Stimulated activated CD4-positive, alpha-beta T cell treated with anti-CD3 and anti-CD28 coated beads, Interleukin-15, amount 100 ng/mL, for 1 hour (primary cell): ENCODE measurements around the gene SOX18.
"Not testable (repeated sequence)": the region's sequence is repeated elsewhere in the genome, so short reads cannot be mapped to it uniquely, and the experiment has no call there.

Source experiments
- DNase-seq, 2 donors: peaks; one replicate each; pipeline ENCODE4 v3.0.0-alpha.2; 2020; ENCODE audit warnings: low read depth in 1 of 2, low spot score in 1 of 2

The SOX18 gene

GRCh38 chr20:64024141-64024990, 25.1 kb downstream of the SOX18 start:
- no peak for DNase-seq

DNA sequence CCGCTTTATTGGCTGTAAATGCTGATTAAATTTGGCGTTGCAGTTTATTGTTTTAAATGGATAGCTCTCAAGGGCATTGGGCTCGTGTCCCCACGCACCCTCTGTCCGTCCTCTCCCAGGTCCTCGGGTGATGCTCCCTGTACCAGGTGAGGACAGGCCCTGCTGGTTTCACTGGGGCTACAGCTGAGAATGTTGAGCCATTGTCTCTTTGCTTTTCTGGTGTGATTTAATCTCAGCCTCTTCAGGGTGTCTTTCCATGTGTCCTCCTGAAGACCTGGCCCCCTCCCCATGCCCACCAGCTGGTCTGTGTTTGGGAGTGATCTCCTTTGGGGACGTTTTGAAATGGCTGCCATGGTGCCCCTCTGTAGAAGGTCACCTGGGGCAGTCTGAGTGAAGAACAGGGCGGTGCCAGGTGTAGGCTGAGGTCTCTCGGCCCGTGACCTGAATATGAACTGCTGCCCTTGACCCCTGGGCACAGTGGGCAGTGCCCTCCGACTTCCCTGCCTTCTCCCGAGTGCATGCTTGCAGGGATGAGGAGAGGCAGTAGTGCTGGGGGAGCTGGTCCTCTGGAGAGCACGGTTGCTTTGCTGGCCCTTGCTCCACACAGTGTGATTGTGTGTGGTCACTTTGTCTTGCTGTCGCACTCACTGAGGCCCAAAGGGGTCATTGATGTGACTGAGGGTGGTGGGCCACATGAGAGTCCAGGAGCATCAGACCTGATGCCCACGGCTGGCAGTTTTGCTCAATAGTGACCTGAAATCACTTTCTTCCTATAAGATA, 25.9 kb downstream of the SOX18 start:
- no peak for DNase-seq

DNA sequence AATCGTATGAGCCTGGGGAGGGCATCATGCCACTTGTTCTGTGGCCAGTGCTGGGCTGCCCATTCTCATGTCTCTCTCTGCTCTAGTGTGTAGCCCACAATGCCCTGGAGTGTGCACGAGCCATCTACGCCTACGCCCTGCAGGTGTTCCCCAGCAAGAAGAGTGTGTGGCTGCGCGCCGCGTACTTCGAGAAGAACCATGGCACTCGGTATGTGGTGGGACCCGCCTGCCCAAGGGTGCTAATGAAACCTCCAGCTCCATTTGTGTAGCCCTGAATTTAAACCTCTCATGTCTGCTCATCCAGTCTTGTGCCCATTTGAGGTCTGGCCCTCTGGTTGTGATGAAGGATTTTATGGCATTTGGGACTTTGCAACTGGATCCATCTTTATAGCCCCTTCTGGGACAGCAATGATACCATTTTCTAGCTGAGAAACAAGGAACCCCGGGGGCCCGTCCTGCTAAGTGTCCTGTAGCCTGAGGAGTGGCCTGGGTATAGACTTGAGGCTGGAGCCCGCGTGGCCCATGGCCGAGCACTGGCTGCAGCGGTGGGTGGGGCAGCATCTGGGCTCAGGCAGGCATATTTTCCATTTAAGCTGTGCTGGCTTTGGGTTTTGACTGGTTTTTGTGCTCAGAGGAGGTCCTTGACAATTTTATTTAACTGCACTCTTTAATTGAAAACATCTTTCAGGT, 26.6 kb downstream of the SOX18 start:
- no peak for DNase-seq

DNA sequence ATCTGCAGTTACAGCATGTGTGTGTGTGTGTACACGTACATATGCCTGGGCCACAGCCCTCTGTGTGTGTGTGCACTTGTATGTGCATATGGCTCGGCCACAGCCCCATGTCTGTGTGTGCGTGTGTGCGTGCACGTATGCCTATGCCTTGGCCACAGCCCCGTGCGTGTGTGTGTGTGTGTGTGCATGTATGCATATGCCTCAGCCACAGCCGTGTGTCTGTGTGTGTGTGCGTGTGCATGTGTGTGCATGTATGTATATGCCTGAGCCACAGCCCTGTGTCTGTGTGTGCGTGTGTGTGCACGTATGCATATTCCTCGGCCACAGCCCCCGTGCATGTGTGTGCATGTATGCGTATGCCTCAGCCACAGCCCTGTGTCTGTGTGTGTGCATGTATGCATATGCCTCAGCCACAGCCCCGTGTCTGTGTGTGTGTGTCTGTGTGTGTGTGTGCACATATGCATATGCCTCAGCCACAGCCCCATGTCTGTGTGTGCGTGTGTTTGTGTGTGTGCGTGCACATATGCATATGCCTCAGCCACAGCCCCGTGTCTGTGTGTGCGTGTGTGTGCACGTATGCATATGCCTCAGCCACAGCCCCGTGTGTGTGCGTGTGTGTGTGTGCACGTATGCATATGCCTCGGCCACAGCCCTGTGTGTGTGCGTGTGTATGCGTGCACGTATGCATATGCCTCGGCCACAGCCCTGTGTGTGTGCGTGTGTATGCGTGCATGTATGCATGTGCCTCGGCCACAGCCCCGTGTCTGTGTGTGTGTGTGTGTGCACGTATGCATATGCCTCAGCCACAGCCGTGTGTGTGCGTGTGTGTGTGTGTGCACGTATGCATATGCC, 28.1 kb downstream of the SOX18 start:
- DNase-seq = no peak

- no peak for DNase-seq
Observed at GRCh38 chr20:64015635-64016034, 33.8 kb downstream of the SOX18 start.

- DNase-seq = not testable (repeated sequence)
Observed at GRCh38 chr20:64012385-64013154, 36.9 kb downstream of the SOX18 start.

DNA sequence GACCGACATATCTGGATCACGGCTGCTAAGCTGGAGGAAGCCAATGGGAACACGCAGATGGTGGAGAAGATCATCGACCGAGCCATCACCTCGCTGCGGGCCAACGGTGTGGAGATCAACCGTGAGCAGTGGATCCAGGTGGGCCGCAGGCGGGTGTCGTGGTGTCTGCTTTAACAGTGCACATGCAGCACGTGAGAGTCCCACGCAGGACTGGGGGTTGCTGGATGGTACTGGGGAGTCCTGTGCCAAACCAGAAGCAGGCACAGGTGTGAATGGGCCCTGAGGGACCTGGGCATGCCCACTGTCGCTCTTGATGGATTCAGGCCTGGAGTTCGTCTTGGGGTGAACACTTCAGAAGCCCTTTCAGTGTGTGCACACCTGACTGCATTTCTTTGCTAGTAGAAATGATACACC, 38.1 kb downstream of the SOX18 start:
- DNase-seq = no peak

GRCh38 chr20:64010711-64011237, 38.7 kb downstream of the SOX18 start:
- no peak for DNase-seq

DNA sequence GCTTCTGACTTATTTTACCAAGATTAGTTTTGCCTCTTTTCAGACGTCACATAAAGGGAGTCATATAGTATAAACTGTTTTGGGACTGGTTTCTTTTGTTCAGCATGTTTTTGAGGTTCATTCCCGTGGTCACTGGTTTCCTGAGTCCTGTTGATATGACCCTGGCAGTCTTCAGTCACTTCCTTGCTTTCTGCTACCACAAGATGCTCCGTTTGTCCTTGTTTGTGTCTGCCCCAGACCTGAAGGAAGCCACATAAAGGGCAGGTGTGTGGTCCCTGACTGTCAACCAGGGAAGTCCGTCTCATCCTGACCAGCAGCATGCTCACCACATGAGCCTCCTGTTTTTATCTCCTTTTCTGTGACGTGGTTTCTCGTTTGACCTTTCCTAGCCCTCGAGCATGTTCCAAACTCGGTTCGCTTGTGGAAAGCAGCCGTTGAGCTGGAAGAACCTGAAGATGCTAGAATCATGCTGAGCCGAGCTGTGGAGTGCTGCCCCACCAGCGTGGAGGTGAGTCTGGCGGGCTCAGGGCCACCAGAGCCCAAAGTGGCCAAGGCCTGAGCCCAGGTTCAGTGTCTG, 39.5 kb downstream of the SOX18 start:
- no peak for DNase-seq

- DNase-seq = no peak
Observed at GRCh38 chr20:64006902-64007301, 42.5 kb downstream of the SOX18 start.

GRCh38 chr20:64006490-64006889, 42.9 kb downstream of the SOX18 start:
- DNase-seq = no peak

- no peak for DNase-seq
Observed at GRCh38 chr20:64005394-64005793, 44.0 kb downstream of the SOX18 start.

DNA sequence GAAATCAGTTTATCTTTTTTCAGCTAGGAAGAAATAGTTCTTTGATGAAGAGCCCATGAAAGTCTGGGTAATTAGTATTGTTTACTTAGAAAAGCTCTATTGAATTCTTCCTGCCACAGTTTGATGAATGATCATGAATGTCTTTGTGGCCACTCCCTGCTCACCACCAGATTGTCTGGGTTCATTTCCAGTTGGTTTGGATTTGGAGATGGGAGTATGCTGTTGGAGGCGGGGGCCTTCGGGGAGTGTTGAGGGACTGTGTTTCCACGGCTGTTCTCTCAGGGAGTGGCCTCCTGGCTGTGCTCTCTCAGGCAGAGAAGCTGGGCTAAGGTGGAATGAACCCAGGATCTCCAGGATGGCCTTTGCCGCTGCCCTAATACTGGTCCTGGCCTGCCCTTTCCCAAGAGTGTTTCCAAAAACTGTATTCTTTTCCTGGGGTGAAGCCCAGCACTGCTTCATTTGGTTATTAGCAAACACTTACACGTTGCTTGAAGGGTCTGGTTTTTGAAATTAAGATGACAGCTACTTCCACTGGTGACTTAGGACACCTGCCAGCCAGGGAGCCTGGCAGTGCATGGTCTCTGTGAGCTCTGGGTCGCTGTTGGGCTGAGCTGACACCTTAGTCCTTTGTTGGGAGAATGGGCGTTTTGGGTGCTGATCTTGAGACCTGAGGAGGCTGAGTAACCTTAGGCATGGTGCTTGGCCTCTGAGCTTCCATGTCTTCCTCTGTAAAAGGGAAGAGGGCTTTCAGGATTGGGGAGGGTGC, 45.3 kb downstream of the SOX18 start:
- no peak for DNase-seq

GRCh38 chr20:64001607-64002011, 47.8 kb downstream of the SOX18 start:
- no peak for DNase-seq

GRCh38 chr20:64000906-64001305, 48.5 kb downstream of the SOX18 start:
- DNase-seq = no peak
